Neural cell (in vitro differentiated cells): ENCODE measurements around the gene CAMK2N2. TPM values are rescaled to one million over a fixed set of nuclear protein-coding genes. Genes with fewer than 3 reads are reported as not detected.

Source experiments
- H2AFZ ChIP-seq: fragments of 200-600, 300-800 bp; sonication (generic), shearing (Covaris generic); 2 replicates; pipeline ENCODE4 v1.6.0; 2014; ENCODE audit warnings: low read depth, mild to moderate bottlenecking, antibody characterized with exemption, low read length, moderate library complexity
- H3F3A ChIP-seq: fragments of 200-600 bp; shearing (Covaris generic); 2 replicates; pipeline ENCODE4 v1.6.1; 2016; ENCODE audit warnings: mild to moderate bottlenecking, moderate library complexity, mixed read lengths, antibody characterized with exemption, low read length; ENCODE audit not compliant: insufficient read depth, poor library complexity, severe bottlenecking
- H3K27ac ChIP-seq: fragments of 200-600, 300-800 bp; sonication (generic), shearing (Covaris generic); 2 replicates; pipeline ENCODE4 v1.5.1; 2014; ENCODE audit warnings: mild to moderate bottlenecking, low read length, moderate library complexity
- H3K27me3 ChIP-seq: fragments of 300-800, 200-600 bp; sonication (generic), shearing (Covaris generic); 2 replicates; pipeline ENCODE4 v1.6.0; 2014; ENCODE audit warnings: mild to moderate bottlenecking, low read depth, low read length, moderate library complexity; ENCODE audit not compliant: insufficient read depth
- H3K36me3 ChIP-seq: fragments of 300-800, 200-600 bp; sonication (generic), shearing (Covaris generic); 2 replicates; pipeline ENCODE4 v1.5.1; 2014; ENCODE audit warnings: mild to moderate bottlenecking, antibody characterized with exemption, low read length, moderate library complexity; ENCODE audit not compliant: insufficient read depth
- H3K4me2 ChIP-seq: fragments of 300-800, 200-600 bp; sonication (generic), shearing (Covaris generic); 2 replicates; pipeline ENCODE4 v1.6.0; 2014; ENCODE audit warnings: mild to moderate bottlenecking, low read length
- H3K4me3 ChIP-seq: fragments of 300-800, 200-600 bp; sonication (generic), shearing (Covaris generic); 2 replicates; pipeline ENCODE4 v1.5.1; 2014; ENCODE audit warnings: mild to moderate bottlenecking, low read length, moderate library complexity
- H3K79me2 ChIP-seq: fragments of 200-600 bp; shearing (Covaris generic); replicated peaks from 2 replicates; pipeline ENCODE4 v1.6.0; 2014; ENCODE audit warnings: mild to moderate bottlenecking, low read length, moderate library complexity; ENCODE audit not compliant: insufficient read depth
- H3K9ac ChIP-seq: fragments of 300-800, 200-600 bp; sonication (generic), shearing (Covaris generic); 2 replicates; pipeline ENCODE4 v1.6.1; 2016; ENCODE audit warnings: mild to moderate bottlenecking, low read length, mixed read lengths
- H3K9me2 ChIP-seq: fragments of 200-600 bp; shearing (Covaris generic); 2 replicates; pipeline ENCODE4 v1.6.1; 2016; ENCODE audit warnings: mild to moderate bottlenecking, low read length, mixed read lengths; ENCODE audit not compliant: insufficient read depth
- H3K9me3 ChIP-seq: fragments of 200-600, 300-800 bp; sonication (generic), shearing (Covaris generic); 2 replicates; pipeline ENCODE4 v1.6.1; 2016; ENCODE audit warnings: mild to moderate bottlenecking, mixed run types, low read length, moderate library complexity, mixed read lengths
- H4K20me1 ChIP-seq: fragments of 200-600 bp; shearing (Covaris generic); 2 replicates; pipeline ENCODE4 v1.6.1; 2016; ENCODE audit warnings: mild to moderate bottlenecking, mixed run types; ENCODE audit not compliant: insufficient read depth
- CTCF ChIP-seq: fragments of 450-650 bp; IDR thresholded peaks from 2 replicates; pipeline ENCODE4 v1.5.1; 2014; ENCODE audit warnings: antibody characterized with exemption, mild to moderate bottlenecking, moderate library complexity; ENCODE audit not compliant: poor library complexity, severe bottlenecking
- EP300 ChIP-seq: fragments of 450-650 bp; conservative IDR thresholded peaks from 2 replicates; pipeline ENCODE4 v1.6.1; 2014; ENCODE audit warnings: antibody characterized with exemption, mild to moderate bottlenecking, moderate library complexity; ENCODE audit not compliant: poor library complexity, severe bottlenecking
- EZH2 ChIP-seq: fragments of 200-600, 300-800 bp; shearing (Covaris generic), sonication (generic); IDR thresholded peaks from 2 replicates; pipeline ENCODE4 v1.6.1; 2014; ENCODE audit warnings: antibody characterized with exemption, low read length, borderline replicate concordance, mild to moderate bottlenecking; ENCODE audit not compliant: insufficient read depth, poor library complexity, severe bottlenecking
- MXI1 ChIP-seq: fragments of 450-650 bp; conservative IDR thresholded peaks from 2 replicates; pipeline ENCODE4 v1.6.1; 2014; ENCODE audit warnings: antibody characterized with exemption, mild to moderate bottlenecking; ENCODE audit not compliant: poor library complexity, severe bottlenecking
- POLR2AphosphoS5 ChIP-seq: IDR thresholded peaks from 2 replicates; pipeline ENCODE4 v1.6.1; 2012
- RAD21 ChIP-seq: fragments of 450-650 bp; conservative IDR thresholded peaks from 2 replicates; pipeline ENCODE4 v1.6.1; 2014; ENCODE audit warnings: antibody characterized with exemption, mild to moderate bottlenecking, moderate library complexity
- REST ChIP-seq: IDR thresholded peaks from 2 replicates; pipeline ENCODE4 v1.6.1; 2012; ENCODE audit warnings: borderline replicate concordance
- SMC3 ChIP-seq: fragments of 450-650 bp; conservative IDR thresholded peaks from 2 replicates; pipeline ENCODE4 v1.6.1; 2014; ENCODE audit warnings: antibody characterized with exemption, mild to moderate bottlenecking, moderate library complexity; ENCODE audit not compliant: poor library complexity
- TAF1 ChIP-seq: IDR thresholded peaks from 2 replicates; pipeline ENCODE4 v1.6.1; 2012; ENCODE audit warnings: low read depth
- polyA plus RNA-seq: library from polyadenylated mRNA; depleted of rRNA; stranded (reverse); fragments of >200 nt; gene quantifications from 2 replicates; pipeline ENCODE4 v1.2.3, GENCODE V29; 2014

The CAMK2N2 gene
- polyA plus RNA-seq, 1 donor from 2014 or later: 2.8 TPM

DNA sequence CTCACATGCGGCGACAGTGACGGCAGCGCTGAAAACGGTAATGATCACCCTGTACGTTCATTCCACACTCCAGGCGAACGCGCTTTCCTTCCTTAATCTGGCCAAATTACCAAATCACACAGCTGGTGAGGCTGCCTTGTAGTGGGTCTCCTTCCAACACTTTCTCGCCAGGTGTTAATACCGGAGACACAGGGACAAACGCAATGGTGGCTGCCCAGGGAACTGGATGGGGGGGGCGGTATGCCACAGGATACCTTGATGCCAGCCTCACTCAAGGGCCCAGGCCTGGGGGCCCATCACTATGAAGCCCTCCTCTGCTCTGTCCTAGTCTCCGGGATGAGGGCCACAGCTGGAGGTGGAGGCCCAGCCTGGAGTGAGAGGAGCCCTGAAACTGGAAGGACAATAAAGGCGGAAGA is 1.4 kb upstream of the CAMK2N2 start:
- no peaks in the 10 kb centered on the region for H3K9me3 ChIP-seq
- TF ChIP-seq TAF1 (peak; percentile 20), POLR2AphosphoS5 (peak; percentile 4), MXI1 (no peak)
- H3K9me2 ChIP-seq: no peaks in the 10 kb centered on the region
- H3K4me2 ChIP-seq: peak overlapping the region; percentile 73
- H3K4me3 ChIP-seq: peak overlapping the region; percentile 75
- peak overlapping the region; percentile 85 for H3K9ac ChIP-seq
- H2AFZ ChIP-seq: no peak overlapping the region
- H4K20me1 ChIP-seq: no peaks in the 10 kb centered on the region
- no peaks in the 10 kb centered on the region for H3K36me3 ChIP-seq
- no peaks in the 10 kb centered on the region for H3K79me2 ChIP-seq
- peak overlapping the region; percentile 82 for H3K27ac ChIP-seq
- peaks cover 47% of the 10 kb centered on the region for H3K27me3 ChIP-seq
- no peaks in the 10 kb centered on the region for H3F3A ChIP-seq

GRCh38 chr3:184261854-184262763 is 756 bp upstream of the CAMK2N2 start:
- H3K9ac ChIP-seq: peak overlapping the region; percentile 85
- H2AFZ ChIP-seq: peak overlapping the region; percentile 60
- peak overlapping the region; percentile 73 for H3K4me2 ChIP-seq
- H3K27ac ChIP-seq: peak overlapping the region; percentile 82
- peak overlapping the region; percentile 75 for H3K4me3 ChIP-seq
- H3K9me2 ChIP-seq: no peaks in the 10 kb centered on the region
- H3K27me3 ChIP-seq: peaks cover 47% of the 10 kb centered on the region
- TF ChIP-seq REST (no peak), EZH2 (no peak), POLR2AphosphoS5 (peak; percentile 76), RAD21 (no peak), SMC3 (peak; percentile 8), MXI1 (peak; percentile 27), CTCF (peak; percentile 23), EP300 (no peak), TAF1 (peak; percentile 37)
- no peaks in the 10 kb centered on the region for H3F3A ChIP-seq
- H3K9me3 ChIP-seq: no peaks in the 10 kb centered on the region
- H4K20me1 ChIP-seq: no peaks in the 10 kb centered on the region
- H3K36me3 ChIP-seq: no peaks in the 10 kb centered on the region
- H3K79me2 ChIP-seq: no peaks in the 10 kb centered on the region
